Stimulated activated CD4-positive, alpha-beta T cell treated with anti-CD3 and anti-CD28 coated beads, TNF-alpha, amount 100 ng/mL, for 48 hours (primary cell): ENCODE results near the gene DCLK1.

Source experiments
- DNase-seq, 3 donors: peaks; one replicate each; pipeline ENCODE4 v3.0.0-alpha.2; 2020; ENCODE audit warnings: low read depth in 3 of 3

Gene DCLK1

DNA sequence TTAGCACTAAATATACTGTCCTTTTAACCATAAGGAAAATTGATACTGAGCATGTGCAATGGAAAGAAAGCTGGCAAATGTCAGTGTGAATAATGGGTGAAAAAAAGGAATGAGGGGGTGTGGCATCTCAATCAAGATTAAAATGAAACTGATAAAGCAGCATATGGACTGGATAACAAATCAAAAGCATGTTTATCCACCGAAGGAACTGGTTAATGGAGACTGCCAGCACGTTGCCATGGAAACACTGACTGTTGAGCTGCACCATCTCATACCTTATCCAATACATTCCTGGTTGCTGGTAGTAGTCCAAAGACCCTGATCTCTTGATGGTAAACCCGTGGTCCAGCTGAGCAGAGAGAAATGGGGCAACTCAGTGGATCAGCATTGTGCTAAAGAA, 343.2 kb downstream of the DCLK1 start:
- DNase-seq: no peak

DNA sequence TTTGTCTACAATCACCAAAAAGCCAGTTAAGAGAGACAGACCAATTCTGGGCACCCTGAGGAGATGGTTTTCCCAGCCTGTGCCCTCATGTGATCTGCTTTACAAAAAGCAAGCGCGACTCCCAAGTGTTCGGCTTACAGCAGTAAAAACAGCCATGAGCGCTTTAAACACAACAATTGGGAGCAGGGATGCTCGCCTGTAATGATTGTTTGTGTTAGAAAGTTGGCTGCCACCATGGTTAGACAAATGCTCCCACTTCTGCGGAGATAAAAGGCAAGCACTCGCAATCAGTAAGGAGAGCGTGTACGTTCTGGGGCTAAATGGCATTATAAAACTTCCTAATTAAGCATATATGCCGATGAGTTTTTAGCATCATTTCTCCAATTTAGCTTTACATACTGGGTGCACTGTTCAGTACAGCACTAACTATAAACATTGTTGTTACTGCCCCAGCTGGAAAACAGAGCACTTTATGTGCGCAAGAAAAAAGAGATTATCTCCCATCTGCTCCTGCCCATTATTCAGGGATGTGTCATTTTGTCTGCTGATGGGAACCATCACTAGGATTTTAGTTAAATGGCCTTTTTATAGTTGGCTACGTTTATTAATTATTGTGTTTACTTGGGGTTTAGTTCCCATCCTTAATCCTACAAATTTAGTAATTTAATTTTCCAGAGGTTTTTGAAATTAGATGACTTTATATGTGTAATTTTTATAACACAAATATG, 345.4 kb downstream of the DCLK1 start:
- no peak for DNase-seq

- no peak for DNase-seq
Observed at GRCh38 chr13:35784286-35784951, 346.8 kb downstream of the DCLK1 start.

DNA sequence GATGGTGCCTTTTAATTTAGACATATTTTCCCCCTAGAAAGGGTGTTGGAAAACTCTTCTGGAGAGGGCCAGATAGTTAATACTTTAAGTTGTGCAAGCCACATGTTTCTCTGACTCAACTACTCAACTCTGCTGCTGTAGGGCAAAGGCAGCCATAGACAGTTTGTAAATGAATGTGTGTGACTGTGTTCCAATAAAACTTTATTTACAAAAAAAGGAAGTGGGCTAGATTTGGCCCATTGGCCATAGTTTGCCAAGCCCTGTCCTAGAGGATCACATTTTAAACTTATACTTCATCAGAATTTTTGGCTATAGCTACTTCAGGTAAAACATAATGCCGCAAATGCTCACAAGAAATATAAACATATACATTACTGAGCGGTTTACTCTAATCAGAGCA, 348.4 kb downstream of the DCLK1 start:
- no peak for DNase-seq

DNA sequence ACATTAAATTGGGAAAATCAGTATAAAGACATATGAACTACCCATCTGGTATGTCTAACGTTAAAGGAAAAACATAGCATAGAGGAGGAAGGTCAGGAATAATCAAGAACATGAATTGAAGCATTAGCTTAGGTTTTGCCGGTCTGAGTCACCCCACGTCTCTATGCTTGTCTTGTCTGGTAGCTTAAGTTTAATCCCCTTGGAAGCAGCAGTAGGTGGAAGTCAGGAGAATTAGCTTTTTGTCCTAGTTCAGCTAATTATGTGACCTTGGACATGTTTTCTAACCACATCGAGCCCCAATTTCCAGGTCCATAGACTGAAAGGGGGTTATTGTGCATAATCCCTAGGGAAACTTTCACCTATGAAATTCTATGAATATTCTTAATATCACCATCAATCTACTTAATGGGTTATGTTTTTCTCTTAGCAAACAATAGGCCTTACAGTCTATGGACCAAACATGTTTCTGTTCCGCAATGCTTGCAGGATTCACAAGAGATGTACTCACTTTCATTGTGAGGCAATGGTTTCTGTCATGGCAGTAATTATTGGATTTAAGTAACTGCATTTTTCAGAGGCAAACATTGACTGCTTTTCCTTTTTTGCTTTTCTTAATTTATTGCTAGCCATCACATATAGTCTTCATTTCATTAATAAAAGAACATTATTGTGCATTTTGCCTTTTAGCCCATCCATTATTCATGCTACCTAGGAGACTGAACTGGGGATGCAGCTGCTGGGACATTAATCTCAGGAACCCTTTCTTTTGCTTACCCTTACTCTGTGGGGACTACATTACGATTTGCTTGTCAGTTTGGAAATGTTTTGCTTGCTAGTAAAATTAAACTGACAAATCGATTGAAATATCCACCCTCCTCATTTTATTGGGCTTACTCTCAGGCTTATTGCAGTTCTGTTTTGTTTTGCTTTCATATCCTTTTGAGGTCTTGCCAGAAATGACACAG, 349.9 kb downstream of the DCLK1 start:
- no peak for DNase-seq

- DNase-seq: no peak
Observed at GRCh38 chr13:35780613-35781012, 350.6 kb downstream of the DCLK1 start.

DNA sequence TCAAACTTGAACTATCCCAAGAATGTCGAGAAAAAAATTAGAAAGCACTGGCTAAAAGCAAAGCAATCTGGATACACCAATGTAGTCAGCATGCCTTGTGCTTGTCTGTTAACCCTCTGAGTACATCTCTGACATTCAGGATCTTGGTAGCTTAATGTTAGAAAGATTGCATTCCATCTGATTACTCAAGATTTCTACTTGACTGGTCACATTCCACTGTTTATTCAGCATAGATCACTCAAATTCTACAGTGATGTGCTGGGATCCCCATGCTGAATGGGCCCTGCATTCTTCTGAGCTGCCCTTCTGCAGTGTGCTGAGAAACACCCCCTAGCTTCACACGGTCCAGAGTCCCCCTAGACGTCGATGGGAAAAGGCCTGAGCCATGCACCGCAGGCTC, 359.3 kb downstream of the DCLK1 start:
- DNase-seq: no peak

GRCh38 chr13:35770756-35771297, 360.4 kb downstream of the DCLK1 start:
- no peak for DNase-seq

- DNase-seq: no peak
Observed at GRCh38 chr13:35769812-35770211, 361.4 kb downstream of the DCLK1 start.

- no peak for DNase-seq
Observed at GRCh38 chr13:35768551-35768950, 362.6 kb downstream of the DCLK1 start.

DNA sequence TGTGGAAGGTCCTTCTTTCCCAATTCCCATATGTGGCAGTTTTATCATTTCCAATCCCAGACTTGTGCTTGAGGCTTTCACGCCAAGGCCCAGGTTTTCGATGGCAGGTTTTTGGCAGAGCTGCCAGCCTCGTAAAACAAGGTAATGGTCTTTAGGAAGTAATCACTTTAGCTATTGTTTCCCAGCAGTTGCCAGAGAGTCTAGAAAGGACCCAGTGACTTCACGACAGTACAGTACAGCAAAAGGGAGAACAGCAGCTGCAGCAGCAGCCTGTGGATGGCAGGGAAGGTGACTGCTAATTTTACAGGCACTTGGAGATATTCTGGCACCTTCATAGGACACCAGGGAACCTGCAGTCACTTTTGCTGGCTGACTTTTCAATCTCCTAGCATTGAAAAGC, 363.1 kb downstream of the DCLK1 start:
- no peak for DNase-seq

- DNase-seq: no peak
Observed at GRCh38 chr13:35767256-35767976, 363.8 kb downstream of the DCLK1 start.

DNA sequence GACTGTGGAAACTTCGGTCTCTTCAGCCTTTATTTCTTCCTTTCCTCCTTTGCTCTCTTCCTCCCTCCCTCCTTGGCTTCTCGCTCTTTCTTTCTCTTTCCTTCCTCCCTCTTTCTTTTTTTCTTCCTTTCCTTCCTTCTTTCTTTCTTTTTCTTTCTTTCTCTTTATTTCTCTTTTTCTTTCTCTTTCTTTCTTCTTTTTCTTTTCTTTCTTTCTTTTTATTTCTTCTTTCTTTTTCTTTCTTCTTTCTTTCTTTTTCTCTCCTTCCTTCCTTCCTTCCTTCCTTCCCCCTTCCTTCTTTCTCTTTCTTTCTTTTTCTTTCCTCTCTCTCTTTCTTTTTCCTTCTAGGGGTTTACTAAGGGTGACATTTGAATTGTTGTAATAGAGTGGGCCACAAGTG, 364.5 kb downstream of the DCLK1 start:
- no peak for DNase-seq

- DNase-seq: no peak
Observed at GRCh38 chr13:35765941-35766340, 365.2 kb downstream of the DCLK1 start.

DNA sequence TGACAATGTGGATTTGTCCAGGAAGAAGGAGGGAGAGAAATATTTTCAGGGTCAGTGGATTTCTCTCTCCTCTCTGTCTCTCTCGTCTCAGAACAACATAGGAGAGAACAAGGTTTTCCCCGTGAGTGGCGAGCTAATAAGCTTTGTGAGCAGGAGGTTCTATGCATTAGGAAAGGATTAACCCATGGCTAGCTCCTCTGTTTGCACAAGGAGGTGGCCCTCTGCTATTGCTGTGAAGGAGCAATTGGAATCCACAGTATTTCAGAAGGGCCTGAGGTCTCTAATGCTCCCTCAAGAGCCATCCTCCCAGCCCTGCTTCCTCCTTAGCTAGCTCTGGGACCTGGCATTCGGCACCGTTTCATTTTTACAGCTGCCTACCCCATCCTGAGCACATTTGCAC, 365.8 kb downstream of the DCLK1 start:
- no peak for DNase-seq

GRCh38 chr13:35764326-35765015, 366.7 kb downstream of the DCLK1 start:
- DNase-seq: no peak

- DNase-seq: no peak
Observed at GRCh38 chr13:35763782-35764123, 367.4 kb downstream of the DCLK1 start.

- no peak for DNase-seq
Observed at GRCh38 chr13:35763060-35763781, 368.0 kb downstream of the DCLK1 start.

DNA sequence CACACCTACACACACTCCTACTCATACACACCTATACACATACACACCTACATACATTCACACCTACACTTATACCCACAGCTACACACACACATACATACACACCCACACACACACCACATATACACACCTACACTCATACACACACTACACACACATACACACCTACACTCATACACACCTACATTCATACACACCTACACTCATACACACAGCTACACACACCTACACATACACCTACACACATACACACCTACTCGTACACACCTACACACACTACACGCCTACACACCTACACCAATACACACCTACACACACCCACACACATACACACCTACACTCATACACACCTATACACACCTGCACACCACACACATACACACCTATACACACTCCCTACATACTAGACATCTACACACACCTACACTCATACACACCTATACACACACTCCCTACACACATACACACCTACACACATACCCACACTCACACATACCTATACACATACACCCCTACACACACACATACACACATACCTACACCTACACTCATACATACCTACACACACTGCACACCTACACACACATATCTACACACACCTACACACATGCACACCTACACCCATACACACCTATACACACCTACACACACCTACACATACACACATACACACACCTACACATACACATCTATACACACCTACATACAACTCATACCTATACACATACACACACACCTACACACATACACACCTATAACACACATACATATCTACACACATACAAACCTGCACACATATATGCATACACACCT, 369.5 kb downstream of the DCLK1 start:
- DNase-seq: no peak
